DMS53 treated with DMSO at 0.1 percent for 48 hours (cell line): Measurements from ENCODE around the gene RHOBTB1.
"Not testable (repeated sequence)": the region's sequence is repeated elsewhere in the genome, so short reads cannot be mapped to it uniquely, and the experiment has no call there.

Experiments
- DNase-seq: peaks from one replicate; lab custom pipeline; 2025; ENCODE audit not compliant: unreplicated experiment; lab: John Stamatoyannopoulos, UW

RHOBTB1 gene

DNA sequence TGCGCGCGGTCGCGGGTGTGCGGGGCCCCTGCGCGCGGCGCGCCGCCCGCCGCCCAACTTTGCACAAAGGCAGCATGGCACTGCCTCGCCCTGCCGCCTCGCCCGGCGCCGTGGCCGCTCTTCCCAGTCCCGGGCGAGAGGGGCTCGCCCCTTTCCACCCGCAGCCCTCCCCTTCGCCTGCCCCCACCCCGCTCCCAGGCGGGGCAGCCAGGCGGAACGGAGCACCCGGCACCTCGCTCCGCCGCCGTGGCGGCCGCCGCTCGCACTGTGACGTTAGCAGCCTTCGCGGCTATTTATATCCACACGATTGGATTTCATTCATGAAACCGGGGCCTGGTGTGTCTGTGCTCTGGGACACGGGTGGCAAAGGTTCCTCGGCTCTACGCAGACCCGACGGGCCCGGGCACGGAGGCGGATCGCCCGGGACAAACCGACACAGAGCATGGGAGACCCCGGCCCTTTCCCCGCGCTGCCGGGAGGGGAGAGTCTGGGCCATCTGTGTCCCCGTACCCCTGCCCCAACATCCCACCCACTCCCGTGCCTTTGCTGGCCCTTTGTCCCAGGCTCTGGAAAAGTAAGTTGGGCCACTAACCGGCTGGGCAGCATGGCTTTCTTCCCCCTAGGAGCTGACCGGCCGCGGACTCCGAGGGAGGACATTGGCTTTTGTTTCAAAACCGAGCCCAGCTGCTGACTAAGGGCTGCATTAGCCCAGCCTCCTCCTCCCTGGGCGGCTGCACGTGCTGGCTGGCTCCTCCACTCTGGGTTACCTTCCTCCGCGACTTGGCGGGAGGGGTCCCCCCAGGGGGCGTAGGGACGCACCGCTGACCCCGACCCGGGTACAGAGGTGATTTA lies at the start of gene RHOBTB1:
TSS of gene RHOBTB1 (minus strand) at position 128 of the 852 bp plus-strand sequence. CDS start 32,643 bp downstream, outside the sequence.
- DNase-seq = peak; percentile 70

DNA sequence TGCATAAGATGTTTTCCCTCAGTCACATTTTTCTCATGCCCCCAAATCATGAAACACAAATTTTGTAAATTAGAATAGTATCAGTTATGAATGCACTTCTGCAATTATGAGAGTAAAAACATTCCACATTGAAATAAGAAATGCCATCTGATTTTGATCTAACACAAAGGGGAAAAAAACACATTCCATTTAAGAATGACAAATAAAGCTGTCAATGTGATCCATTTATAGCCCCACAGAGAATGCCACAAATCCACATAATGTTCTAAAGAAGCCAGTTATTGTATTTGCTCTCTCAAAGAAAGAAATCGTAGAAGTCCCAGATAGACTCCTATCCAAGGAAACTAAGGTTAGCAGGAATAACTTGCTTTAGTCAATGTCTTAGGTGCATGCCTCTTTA lies 48.7 kb upstream of the RHOBTB1 start:
- no peak for DNase-seq

- no peak for DNase-seq
Measured at GRCh38 chr10:60990663-60991062, 46.7 kb upstream of the RHOBTB1 start.

DNA sequence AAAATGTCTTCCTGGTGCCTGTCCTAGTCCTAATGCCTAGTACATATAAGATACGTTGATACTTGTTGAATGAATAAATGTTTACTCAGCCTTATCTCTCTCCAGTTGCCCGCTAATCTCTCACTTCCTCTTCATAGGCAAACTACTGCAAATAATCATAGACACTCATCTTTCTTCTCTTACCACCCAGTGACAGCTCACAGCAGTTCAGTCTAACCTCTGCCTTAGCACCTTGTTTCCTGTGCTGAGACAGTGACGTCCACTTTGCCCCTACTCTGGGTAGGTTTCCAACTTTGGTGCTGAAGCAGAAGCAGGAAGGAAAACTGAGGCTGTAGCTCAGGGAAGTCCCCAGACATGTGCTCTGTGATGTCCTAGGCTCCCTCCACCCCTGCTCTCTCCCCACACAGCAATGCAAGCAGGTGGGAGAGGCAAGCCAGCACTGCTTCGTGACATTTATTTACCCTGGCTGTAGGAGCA lies 45.5 kb upstream of the RHOBTB1 start:
- peak; percentile 90 for DNase-seq

- DNase-seq = no peak
Measured at GRCh38 chr10:60986791-60987190, 42.8 kb upstream of the RHOBTB1 start.

- DNase-seq = no peak
Measured at GRCh38 chr10:60985951-60986350, 42.0 kb upstream of the RHOBTB1 start.

DNA sequence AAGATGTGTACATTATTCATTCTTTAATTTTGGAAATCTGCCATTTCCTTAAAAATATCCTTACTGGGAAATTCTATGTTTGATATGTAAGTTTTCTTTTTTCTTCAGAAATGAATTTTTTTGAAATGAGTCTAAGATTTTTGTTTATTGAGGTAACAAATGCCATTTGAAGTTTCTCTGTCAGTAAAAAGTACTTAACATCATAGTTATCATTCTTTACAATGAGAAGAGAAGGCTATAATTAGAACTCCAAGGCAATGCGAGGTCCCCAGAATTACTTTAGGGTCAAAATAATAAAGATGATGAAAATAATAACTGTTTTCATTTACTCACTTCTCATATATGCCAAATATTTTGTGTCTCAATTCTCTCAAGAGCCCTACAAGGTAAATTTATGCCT lies 37.0 kb upstream of the RHOBTB1 start:
- no peak for DNase-seq

DNA sequence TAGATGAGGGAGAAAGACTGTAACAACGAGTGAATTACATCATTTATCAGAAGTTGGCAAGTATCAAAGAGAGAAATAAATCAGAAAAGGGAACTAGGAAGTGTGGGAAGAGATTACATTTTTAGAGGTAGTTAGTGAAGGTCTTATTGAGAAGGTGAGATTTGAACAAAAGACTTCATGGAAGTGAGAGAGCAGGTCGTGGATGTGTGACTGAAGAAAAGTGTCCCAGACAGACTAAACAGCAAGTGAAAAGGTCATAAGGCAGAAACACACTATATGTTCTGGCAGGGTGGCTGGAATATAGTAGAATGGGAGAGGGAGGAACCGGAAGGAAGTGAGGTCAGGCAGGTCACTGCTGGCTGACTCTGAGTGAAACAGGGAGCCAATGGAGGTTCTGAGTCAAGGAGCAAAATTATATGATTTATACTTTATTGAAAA lies 35.7 kb upstream of the RHOBTB1 start:
- no peak for DNase-seq

- peak; percentile 67 for DNase-seq
Measured at GRCh38 chr10:60978287-60979115, 34.5 kb upstream of the RHOBTB1 start.

DNA sequence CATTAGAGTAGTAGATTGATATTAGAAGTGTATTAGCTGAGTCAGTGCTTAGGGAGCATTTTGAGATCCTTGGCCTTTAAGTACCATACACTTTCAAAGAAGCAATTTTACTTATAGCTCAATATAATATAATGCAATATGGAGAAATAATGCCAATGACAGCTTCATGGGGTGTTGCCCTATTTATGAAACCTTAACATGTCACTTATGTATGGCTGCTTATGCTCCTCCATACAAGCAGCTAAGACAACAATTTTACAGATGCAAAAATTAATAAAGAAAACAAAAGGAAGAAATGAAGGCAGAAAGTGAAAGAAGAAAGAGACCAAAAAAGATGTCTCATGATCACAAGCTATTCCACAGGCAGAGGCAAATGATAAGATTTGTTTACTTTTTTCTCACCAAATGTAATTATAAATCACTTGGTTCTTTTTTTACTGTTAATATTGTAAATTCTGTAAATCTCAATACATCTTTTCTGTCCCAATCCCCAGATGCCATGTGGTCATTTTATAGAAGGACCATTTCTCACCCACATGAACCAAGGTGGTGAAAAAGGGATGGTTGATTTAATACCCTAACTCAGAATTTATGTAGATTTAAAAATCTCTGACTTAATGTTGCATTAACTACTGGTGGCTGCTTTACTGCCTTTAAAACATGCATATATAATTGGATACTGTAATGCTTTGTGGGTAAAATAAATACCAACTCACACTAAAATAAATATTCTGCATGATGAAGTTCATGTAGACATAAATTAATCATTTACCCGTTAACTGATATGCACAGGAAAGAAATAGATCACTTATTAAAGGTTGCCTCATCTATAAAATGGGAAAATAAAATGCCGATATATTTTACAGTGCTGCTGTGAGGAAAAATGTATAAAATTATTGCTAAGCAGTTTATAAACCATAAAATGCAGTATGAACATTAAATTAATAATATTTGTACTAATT lies 33.5 kb upstream of the RHOBTB1 start:
- peak; percentile 58 for DNase-seq

DNA sequence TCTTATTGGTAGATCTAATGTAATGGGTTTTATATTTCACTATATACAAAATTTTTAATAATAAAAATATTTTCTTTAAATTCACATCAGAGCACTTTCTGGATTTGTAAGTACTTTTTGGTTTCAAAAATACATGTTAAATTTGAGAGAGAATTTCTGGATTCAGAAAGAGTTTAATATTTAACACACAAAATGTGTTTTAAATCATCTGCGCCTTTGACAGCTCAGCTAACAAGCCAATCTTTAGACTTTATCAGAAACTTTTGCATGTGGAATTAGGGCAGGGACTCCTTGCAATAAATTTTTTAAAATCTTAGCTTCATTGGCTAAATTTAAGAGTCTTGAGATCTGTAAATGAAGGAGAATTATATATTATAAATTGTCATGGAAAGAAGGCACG lies 32.7 kb upstream of the RHOBTB1 start:
- no peak for DNase-seq

- DNase-seq = no peak
Measured at GRCh38 chr10:60975716-60976115, 31.7 kb upstream of the RHOBTB1 start.

GRCh38 chr10:60974463-60975149 lies 30.6 kb upstream of the RHOBTB1 start:
- no peak for DNase-seq

- DNase-seq = no peak
Measured at GRCh38 chr10:60973086-60973485, 29.1 kb upstream of the RHOBTB1 start.

- not testable (repeated sequence) for DNase-seq
Measured at GRCh38 chr10:60972181-60972580, 28.2 kb upstream of the RHOBTB1 start.

GRCh38 chr10:60970526-60970925 lies 26.5 kb upstream of the RHOBTB1 start:
- DNase-seq = no peak

DNA sequence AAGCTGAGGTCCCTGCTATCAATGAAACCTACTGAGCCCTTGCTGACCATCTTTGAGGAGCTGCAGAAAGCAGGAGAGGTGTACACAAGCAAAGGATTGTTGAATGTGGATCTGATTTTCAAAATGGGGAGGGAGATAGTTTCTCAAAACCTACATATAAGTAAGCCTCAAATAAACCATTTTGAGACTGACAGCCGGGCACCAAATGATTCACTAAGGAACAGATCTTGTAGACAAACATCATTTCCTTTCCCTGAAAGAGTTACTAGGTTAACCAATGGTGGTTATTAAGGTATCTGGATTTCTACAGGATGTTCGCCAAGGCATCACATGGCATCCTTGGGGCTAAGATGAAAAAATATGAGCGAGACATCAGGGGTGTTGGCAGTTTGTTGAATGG lies 24.5 kb upstream of the RHOBTB1 start:
- DNase-seq = no peak

- no peak for DNase-seq
Measured at GRCh38 chr10:60967854-60968484, 24.0 kb upstream of the RHOBTB1 start.

- DNase-seq = peak; percentile 55
Measured at GRCh38 chr10:60967260-60967659, 23.3 kb upstream of the RHOBTB1 start.

DNA sequence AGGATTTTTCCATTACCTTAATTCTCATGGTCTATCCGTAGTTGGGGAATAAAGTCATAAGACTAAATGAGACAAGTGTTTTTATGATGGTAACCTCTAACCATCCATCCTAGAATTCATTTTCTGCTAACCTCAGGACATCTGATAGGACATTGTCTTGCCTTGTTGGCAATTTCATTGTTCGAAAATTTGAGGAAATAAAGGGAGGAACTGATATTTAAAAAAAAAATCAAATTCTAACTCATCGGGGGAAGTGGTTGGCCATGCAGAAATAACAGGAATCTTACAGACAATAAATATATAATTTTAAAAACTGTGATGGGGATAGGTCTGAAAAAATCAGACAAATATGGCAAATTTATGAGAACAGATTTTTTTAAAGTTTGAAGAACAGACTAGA lies 21.7 kb upstream of the RHOBTB1 start:
- no peak for DNase-seq
